Measurements from ENCODE around the gene KCNJ6.
"Not testable (repeated sequence)": the region's sequence is repeated elsewhere in the genome, so short reads cannot be mapped to it uniquely, and the experiment has no call there.

KCNJ6 gene, protein sequence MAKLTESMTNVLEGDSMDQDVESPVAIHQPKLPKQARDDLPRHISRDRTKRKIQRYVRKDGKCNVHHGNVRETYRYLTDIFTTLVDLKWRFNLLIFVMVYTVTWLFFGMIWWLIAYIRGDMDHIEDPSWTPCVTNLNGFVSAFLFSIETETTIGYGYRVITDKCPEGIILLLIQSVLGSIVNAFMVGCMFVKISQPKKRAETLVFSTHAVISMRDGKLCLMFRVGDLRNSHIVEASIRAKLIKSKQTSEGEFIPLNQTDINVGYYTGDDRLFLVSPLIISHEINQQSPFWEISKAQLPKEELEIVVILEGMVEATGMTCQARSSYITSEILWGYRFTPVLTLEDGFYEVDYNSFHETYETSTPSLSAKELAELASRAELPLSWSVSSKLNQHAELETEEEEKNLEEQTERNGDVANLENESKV

GRCh38 chr21:37916310-37917051 is at the start of gene KCNJ6:
Gene KCNJ6, minus strand, starts transcription at chr21:37916457. Its CDS starts 75,775 bp downstream, at chr21:37840682.
- no peak for DNase-seq (ENCODE audit: low read depth in 4 of 4, low spot score in 1 of 4)

- no peak for DNase-seq (ENCODE audit: low read depth in 4 of 4, low spot score in 1 of 4)
Observed at GRCh38 chr21:37965088-37965805, 49.0 kb upstream of the KCNJ6 start.

DNA sequence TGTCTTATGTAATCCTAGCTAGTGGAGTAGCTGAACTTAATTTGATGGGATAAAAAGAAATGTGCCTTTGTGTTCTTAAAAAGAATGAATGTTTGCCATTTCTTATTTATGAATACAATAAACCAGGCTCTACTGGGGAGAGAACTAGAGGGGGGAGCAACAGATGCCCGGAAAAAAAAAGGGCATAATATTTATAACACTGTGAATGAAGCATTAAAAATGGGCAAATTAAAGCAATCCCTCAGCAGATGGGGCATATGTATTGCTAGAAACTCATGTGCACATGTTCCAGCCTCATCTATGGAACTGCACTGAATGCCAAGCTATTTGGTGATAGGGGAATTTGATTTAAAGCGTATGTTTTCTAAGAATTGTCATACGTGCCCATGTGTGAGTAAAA is 42.3 kb upstream of the KCNJ6 start:
- no peak for DNase-seq (ENCODE audit: low read depth in 4 of 4, low spot score in 1 of 4)

DNA sequence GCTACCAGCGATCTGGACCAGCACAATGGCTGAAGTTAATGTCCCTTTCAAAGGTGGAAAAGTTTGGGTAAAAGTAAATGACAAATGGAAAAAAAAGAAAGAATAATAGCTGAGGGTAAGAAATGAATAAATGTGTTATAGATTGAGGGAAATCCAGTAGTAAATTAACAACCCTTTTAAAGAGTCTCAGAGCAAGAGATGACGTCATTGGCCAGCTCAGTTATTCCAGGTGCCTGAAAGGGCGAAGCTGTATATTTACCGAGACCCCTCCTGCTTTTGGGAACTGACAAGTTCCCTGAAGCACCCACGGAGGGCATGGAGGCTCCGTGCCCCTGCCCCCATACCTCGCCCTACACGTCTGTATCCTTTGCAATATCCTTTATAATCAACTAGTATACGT is 40.5 kb upstream of the KCNJ6 start:
- no peak for DNase-seq (ENCODE audit: low read depth in 4 of 4, low spot score in 1 of 4)

DNA sequence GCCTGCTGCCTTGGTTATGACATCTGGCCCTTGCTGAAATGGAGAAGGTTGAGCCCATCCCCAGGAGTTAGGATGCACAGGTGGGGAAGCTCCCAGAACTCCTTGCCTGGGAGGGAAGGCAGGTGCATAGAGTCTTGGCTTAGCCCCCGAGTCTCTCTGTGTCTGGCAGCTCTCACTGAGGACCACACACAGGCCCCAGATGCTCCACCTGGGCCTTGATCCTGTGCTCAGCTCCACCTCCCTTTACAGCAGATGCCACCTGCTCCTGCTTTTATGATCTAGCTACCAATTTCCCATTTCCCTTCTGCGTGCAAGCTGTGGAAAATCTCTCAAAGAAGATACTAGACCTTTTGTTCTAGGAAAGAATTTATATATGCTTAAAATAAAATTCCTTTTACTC is 28.8 kb upstream of the KCNJ6 start:
- no peak for DNase-seq (ENCODE audit: low read depth in 4 of 4, low spot score in 1 of 4)

DNA sequence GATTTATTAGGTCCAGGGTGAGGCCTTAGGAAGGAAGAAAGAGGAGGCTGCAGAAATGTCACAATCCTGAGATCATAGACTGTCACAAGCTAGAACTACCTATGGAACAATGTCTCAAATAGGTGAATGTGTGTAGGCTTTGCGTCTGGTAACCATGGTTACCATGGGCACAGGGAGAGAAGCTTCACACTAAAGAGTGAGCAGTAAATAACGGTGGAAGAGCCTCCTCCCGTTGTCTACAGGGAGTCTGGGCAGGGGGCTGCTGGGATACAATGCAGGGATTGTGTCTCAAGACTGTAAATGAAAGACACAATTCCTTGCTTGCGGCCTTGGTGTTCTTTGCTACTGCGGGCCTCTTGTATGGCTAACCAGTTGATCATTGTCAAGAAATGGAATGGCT is 28.2 kb upstream of the KCNJ6 start:
- no peak for DNase-seq (ENCODE audit: low read depth in 4 of 4, low spot score in 1 of 4)

DNA sequence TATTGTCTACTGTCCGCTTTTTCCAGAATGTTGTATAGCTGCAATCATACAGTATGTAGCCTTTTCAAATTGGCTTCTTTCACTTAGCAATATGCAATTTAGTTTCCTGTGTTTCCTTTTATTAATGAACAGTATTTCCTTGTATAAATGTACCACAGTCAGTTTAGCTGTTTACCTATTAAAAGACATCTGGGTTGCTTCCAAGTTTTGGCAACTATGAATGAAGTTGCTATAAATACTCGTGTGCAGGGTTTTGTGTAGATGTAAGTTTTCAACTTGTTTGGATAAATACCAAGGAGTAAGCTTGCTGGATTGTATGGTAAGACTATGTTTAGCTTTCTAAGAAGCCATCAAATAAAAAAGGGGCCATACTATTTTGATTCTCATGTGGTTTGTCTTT is 24.4 kb upstream of the KCNJ6 start:
- DNase-seq (ENCODE audit: low read depth in 4 of 4, low spot score in 1 of 4) = no peak

- no peak for DNase-seq (ENCODE audit: low read depth in 4 of 4, low spot score in 1 of 4)
Observed at GRCh38 chr21:37939838-37940237, 23.6 kb upstream of the KCNJ6 start.

- DNase-seq (ENCODE audit: low read depth in 4 of 4, low spot score in 1 of 4) = no peak
Observed at GRCh38 chr21:37939251-37939650, 23.0 kb upstream of the KCNJ6 start.

DNA sequence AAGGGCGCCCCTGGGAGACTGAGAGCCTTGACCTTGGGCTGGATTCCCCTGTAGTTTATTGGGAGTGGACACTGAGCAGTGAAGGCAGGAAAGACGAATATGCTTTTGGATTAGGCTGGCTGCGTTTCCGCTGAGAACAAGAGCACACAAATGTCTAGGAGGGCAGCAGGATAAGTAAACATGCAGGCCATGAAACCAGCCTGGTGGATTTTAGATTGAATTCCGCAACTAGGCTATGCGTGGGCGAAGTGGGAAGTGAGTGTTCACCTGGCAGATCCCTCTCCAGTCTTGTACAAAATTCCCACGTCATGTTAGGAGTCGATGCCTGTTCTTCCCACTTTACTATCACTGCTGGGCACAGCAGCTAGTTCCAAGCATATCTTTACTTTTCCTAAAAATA is 21.4 kb upstream of the KCNJ6 start:
- DNase-seq (ENCODE audit: low read depth in 4 of 4, low spot score in 1 of 4) = no peak

DNA sequence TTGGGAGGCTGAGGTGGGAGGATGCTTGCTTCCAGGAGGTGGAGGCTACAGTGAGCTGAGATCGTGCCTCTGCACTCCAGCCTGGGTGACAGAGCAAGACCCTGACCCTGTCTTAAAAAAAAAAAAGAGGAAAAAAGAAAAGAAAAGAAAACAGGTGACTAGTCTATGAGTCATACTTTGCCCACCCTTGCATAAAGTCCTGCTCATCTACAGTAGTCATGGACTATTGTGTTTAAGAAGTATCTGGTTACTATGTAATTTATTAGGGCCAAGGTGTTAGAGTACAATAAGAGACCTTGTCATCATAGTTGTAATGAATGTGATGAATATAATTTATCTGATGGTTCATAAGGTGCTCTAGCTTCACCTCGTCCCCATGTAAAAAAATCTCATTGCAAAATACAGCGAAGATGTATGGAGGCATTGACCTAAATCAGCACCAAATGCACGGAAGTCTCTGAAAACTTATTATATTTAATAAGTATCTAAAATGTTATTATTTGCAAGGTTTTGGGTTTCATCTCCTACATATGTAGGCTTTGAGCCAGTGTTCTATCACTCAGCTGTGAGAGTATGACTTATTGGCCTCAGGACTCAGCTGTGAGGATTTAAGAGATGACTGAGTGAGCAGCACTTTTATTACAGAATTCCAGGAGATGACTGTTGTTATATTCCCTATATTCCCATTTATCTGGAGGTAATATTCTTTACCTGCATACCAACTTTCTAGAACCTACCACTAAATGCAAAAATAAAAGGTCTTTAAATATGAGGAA is 19.9 kb upstream of the KCNJ6 start:
- no peak for DNase-seq (ENCODE audit: low read depth in 4 of 4, low spot score in 1 of 4)

- no peak for DNase-seq (ENCODE audit: low read depth in 4 of 4, low spot score in 1 of 4)
Observed at GRCh38 chr21:37932936-37933335, 16.7 kb upstream of the KCNJ6 start.

- DNase-seq (ENCODE audit: low read depth in 4 of 4, low spot score in 1 of 4) = no peak
Observed at GRCh38 chr21:37927711-37928110, 11.5 kb upstream of the KCNJ6 start.

DNA sequence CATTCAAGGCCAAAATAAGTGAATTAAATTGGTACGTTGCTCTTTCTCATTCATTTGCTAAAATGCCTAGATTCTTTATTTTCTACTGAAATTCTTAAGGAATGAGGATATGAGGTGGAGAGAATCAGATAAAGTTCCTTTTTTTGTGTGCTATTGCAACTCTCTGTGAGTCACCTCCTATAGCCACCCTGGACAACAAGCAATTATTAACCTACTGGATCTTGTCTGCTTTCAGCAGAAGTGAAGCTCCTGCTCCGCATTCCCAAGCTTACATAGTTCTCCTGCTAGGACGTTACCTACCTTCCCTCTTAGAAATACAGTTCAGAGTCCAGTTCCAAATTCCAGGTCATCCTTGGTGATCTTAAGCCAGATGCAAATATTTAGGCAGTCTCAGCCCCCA is 4.8 kb upstream of the KCNJ6 start:
- no peak for DNase-seq (ENCODE audit: low read depth in 4 of 4, low spot score in 1 of 4)

- not testable (repeated sequence) for DNase-seq (ENCODE audit: low read depth in 4 of 4, low spot score in 1 of 4)
Observed at GRCh38 chr21:37920302-37920701, 4.0 kb upstream of the KCNJ6 start.

DNA sequence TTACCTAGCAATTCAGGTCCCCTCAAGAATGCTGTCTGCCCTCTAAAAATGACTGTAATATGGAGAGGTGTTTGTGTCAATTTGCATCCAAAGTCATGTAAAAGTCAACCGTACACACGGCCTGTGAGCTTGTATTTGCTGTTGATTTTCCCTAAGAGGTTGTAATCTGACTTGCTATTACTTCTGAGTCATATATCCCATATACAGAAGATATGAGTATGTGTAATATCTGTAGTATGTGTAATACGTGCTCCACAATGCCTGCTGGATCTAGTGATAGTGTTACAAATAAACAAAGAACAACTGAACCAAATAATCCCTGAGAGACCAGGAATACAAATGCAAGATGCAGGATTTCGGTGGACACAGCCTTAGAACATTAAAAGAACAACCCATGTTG is 1.4 kb upstream of the KCNJ6 start:
- DNase-seq (ENCODE audit: low read depth in 4 of 4, low spot score in 1 of 4) = no peak

DNA sequence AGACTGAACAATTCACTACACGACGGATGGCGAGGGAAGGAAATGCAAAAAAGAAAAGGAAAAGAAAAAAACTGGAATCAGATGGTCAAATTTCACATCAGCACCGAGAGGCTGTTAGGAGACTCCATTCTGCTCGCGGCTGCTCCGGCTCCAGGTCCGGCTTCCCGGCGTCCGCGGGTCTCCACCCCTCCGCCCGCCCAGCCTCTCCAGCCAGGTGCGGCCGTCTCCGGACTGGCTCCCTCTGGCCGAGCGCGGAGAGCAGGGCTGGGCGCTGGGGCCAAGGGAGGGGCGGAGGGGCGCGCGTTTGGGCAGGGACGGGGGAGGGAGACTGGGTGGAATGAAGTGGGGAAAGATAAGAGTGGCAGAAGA is 332 bp downstream of the KCNJ6 start:
- DNase-seq (ENCODE audit: low read depth in 4 of 4, low spot score in 1 of 4) = no peak

- DNase-seq (ENCODE audit: low read depth in 4 of 4, low spot score in 1 of 4) = no peak
Observed at GRCh38 chr21:37915497-37915911, 753 bp downstream of the KCNJ6 start.

DNA sequence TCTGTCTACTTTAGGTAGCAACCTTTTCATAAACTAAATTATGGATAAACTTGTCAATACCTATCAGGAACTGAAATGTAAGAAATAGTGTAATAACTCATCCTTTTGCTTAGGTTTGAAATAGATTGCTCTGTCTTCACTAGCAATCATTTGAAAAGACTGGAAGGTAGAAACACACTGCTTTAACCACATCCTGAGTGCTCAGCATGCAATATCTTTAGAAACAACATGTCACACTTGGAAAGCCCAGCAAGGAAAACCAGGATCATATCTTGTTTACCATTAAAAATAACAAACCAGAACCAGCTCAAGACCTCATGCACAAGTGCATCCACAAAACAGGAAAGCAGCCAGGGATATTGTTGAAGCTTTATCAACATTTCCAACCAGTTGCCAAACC is 3.6 kb downstream of the KCNJ6 start:
- no peak for DNase-seq (ENCODE audit: low read depth in 4 of 4, low spot score in 1 of 4)

GRCh38 chr21:37909936-37910335 is 6.3 kb downstream of the KCNJ6 start:
- DNase-seq (ENCODE audit: low read depth in 4 of 4, low spot score in 1 of 4) = no peak

- DNase-seq (ENCODE audit: low read depth in 4 of 4, low spot score in 1 of 4) = no peak
Observed at GRCh38 chr21:37908691-37909090, 7.6 kb downstream of the KCNJ6 start.
